ENCODE measurements around the gene COG5.

COG5 gene

DNA sequence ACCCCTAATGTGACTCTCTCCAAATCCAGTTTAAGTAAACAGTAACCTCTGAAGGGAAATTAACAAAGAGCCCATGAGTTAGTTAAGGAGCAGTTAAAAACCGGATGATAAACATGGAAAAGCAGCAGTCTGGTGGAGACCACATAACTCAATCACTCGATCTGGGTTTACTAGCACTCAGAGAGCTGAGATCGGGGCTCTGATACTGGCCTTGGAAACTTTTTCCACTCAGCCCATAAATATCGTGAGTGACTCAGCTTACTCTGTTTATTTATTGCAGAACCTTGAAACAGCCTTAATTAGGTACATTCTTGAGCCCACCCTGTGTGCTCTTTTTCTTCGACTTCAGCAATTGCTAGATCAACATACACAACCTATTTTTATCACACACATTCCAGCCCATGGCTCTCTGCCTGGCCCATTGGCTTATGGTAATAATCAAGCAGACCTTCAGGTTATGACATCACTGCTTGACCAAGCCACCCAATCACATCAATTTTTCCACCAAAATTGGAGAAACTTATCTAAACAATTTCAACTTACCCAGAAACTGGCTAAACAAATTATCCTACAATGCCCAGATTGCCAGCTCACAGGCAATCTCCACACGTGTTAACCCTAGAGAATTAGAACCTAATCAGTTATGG is 176.0 kb downstream of the COG5 start:
- DNase-seq = no peak

DNA sequence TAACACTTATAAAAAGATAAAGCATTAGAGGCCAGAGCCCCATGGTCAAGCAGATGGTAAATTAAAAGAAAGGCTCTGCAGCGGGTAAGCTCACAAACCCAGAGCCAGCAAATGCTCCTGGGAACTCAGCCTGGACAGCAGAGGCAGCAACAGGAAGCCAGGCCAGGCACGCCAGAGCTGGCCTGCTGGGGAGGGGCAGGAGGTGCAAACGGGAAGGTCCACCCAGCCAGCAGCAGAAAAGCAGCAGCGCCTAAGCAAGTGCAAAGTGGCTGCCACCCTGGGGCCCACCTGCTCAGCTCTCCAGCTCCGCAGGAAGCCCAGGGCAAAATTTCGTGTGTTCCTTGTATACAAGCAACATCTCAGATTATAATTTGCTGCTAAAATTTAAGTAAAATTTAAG is 176.6 kb downstream of the COG5 start:
- DNase-seq = no peak

DNA sequence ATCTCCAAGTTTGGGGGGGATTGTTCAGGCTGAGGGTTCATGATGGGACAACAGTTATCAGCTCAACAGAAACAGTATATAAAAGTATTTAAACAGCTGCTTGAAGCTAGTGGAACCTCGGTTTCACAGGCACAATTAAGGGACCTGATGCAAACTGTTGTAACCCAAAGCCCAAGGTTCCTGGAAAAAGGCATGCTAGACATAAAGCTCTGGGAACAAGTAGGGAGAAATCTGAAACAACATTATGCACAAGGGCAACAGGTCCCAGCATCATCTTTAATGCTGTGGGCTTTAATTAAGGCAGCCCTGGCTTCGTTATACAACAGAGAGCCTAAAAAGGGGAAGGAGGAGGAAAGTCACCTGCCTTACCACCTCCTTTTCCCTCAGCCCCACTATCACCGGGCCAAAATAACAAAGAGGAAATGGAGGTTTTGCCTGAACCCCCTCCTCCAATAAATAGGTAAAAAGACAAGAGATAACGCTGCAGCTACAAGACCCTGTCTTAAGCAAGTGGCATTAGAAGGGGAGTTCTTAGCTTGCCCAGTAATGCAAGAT is 177.1 kb downstream of the COG5 start:
- no peak for DNase-seq

DNA sequence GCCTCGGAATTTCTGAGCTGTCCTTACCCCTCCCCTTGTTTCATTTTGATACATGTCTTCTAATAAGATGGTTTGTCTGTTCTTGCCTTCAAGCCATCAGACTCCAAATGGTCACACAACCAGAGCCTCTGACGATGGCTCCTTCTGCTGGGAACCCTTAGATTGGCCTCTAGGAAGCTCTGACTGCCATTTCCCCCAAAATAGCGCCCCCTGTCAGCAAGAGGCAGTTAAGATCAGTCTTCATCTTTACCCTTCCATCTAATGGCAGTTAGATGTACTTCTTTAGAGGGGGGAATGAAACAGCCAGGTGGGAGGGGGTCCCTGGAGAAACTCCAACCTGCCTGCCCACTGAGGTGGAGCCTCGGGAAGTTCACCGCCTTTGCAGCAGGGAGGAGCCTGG is 179.7 kb downstream of the COG5 start:
- DNase-seq = no peak

DNA sequence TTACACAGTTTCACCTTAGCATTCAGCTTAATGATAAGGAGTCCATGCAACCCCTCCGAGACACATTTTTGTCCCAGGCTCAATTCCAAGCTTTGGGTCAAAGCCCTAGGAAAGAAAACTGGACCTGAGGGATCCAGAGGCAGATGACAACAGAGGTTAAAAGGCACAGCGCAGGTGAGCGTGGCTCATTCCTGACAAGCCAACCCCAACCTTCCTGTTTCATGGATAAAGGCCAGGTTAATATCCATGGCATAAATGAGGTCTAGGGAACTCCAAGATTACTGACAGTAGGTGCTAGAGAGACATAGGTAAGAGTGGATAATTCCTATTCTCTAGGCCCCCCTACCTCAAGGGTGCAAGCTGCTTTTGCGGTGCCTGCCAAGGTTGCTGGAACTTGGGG is 180.5 kb downstream of the COG5 start:
- no peak for DNase-seq

DNA sequence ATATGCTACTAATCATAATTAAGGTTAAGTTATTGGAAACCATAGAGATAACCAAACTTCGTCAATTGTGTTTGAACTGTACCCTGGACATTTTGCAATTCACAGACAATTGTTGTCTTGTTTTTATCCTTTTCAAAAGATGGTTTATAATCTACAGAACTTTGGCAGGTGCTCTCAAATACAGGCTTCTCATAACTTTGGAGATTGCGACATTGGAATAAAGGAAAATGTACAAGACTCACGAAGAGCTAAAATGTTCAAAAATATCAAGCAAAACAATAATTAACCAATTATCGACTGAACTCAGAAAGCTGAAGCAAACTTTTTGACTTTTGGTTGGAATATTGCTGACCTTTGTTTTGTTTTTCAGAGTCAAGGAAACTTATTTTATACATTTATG is 182.3 kb downstream of the COG5 start:
- DNase-seq = no peak

DNA sequence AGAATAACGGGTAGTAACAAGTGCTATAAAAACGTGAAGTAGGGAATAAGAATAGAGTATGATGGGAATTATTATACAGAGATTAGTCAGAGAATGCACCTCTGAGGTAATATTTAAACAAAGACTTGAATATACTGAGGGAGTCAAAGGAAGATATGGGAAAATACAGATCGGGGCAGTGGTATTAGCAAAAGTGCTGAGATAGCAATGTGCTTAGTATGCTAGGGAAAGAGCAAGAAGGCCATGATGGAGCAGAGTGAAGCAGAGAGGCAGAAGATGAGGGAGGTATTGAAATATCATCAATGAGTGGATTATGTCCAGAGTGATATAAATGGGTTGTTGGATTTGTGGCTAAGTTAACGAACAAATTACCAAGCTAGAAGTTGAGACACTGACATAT is 190.4 kb downstream of the COG5 start:
- DNase-seq = no peak

DNA sequence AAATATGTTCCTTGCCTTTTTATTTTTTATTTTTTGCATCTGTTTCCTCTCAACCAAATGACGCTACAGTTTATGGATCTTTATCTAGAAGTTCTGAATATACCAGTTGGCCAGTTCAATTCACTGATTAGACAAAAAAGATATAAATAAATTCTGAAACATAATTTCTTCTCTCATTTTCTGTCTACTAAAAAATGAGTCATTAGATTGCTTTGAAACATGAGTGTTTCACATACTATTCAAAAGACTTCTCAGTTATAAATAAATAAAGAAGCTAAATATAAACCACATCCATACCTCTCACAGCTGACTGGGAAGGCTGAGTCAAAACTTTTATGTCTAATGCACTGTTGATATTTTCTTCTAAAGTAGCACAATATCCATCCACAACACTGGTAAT is 191.4 kb downstream of the COG5 start:
- DNase-seq = no peak

DNA sequence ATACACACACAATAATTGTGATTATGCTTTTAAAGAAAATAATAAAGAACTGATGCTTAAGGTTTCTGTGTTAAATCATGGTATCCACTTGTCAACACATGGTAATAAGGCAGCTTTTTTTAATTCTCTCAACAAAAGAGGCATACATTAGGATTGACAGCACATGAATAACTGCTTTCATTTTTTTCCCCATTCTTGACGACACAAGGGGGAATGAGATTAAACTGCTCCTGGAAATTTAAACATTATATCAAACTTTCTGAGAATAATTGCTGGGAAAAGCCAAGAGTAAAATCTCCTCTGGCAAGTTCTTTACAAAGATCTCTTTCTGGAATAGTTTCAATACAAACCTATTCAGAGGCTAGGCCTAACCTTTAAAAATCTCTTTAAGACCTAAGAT is 192.9 kb downstream of the COG5 start:
- no peak for DNase-seq

DNA sequence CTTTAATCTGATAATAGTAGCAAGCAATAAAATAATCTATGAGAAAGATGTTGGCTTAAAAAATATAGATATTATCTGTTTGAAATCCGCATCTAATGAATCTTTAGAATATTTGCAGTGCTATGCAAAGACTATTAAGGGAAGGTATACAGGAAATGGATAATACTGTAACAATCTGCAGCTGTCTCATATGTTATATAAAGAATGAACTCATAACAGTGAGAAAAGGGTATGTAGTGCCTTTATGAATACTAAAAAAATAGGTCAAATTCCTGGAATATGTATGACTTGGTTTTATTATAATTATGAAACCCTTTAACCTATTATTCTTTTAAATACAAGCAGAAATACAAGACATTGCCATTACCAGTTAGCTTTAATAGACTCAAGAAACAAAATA is 198.9 kb downstream of the COG5 start:
- no peak for DNase-seq

DNA sequence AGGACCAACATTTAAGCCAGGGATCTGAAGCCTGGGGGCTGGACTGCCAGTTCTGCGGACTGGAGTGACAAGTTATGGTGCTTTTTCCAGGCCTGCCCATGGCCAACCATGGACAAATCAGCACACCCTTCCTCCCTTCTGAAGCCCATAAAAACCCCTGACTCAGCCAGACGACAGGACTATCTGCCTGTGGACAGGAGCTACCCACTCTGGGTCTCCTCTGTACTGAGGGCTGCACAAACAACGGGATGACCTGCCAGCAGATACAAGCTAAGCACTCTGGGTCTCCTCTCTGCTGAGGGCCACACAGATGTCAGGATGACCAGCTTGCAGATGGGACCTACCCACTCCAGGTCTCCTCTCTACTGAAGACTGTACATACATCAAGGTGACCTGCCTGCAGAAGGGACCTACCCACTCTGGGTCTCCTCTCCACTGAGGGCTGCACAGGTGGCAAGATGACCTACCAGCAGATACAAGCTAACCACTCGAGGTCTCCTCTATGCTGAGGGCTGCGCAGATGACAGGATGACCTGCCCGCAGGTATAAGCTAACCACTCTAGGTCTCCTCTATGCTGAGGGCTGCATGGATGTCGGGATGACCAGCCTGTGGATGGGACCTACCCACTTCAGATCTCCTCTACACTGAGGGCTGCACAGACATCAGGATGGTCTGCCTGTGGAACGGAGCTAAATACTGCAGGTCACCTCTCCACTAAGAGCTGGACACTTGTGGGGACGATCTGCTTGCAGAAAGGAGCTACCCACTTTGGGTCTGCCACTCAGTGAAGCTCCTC is 204.0 kb downstream of the COG5 start:
- no peak for DNase-seq

DNA sequence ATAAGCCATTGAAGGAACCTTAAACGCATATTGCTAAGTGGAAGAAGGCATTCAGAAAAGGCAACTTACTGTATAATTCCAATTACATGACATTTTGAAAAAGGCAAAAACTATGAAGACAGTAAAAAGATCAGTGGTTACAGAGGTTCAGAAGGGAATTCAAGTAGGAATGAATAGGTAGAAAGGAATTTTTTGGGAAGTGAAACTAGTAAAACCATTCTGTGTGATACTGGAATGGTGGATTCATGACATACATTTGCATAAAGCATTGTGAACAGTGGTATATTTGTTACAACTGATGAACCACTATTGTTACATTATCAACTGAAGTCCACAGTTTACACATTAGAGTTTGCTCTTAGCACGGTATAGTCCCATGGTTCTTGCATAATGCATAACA is 208.1 kb downstream of the COG5 start:
- no peak for DNase-seq

DNA sequence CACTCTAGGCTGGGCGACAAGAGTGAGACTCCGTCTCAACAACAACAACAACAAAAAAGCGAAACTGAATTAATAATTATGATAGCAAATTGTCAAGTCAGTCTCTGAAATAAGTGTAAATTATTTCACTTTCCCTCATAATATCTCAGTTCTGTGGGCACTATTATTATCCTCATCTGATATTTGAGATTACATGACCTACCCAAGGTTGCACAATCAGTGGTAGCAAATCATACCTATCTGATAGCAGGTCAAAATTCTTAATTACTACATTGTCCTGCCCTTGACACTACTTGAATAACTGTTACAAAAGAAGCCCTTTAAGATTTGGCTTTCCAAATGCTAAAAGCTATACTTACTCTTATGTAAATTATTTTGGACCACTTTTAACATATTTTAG is 209.1 kb downstream of the COG5 start:
- DNase-seq = no peak

DNA sequence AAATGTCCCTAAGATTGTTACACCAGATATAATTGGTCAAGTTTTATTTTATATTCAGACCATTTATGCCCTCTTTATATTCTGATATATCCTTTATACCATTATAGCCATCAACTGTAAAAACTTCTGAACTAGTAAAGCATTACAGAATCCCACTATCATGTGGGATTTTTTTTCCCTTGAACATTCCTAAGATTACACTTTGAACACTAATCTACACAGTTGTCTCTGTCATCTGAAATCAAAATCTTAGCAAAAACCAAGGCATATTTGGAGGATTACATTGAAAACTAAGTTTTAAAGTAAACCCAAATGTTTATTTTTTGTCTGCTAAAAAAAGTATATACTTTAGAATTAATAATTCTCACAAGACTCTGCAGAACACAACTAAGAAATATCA is 210.0 kb downstream of the COG5 start:
- no peak for DNase-seq

DNA sequence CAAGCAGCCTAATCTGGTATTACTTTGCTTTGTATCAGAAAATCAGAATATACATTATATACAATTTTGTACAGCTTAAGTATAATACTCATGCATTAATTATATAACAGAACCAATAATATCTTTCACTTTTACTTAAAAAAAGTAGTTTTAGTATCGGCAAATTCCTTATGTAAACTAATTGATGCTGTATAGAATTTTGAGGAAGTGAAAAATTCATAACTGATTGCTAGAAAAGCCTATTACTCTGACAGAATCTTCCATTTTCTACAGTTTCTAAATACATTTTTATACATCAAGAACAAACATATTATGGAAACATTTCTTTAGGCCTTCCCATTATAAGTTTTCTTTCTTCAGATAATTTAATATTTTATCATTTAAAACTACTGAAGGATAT is 217.8 kb downstream of the COG5 start:
- no peak for DNase-seq

DNA sequence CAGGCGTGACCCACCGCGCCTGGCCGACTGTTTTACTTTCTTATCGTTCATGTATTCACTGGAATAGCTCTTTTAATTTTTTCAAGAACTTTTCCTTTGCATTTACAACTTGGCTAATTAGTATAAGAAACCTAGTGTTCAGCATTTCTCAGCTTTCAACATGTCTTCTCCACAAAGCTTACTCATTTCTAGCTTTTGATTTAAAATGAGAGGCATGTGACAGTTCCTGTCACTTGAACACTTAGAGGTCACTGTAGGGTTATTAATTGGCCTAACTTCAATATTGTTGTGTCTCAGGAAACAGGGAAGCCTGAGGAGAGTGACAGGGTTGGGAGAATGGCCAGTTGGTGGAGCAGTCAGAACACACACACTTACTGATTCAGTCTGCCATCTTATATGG is 218.9 kb downstream of the COG5 start:
- no peak for DNase-seq

DNA sequence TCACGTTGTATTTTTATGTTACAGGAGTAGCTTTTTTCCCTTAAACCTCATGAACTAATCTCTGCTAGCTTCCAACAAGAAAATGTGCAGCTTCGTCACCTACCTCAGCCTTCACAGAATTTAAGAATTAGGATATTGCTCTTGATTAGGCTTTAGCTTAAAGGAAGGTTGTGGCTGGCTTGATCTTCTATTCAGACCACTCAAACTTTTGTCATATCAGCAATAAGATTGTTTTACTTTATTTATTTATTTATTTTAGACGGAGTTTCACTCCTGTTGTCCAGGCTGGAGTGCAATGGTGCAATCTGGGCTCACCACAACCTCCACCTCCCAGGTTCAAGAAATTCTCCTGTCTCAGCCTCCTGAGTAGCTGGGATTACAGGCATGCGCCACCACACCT is 219.4 kb downstream of the COG5 start:
- DNase-seq = no peak

DNA sequence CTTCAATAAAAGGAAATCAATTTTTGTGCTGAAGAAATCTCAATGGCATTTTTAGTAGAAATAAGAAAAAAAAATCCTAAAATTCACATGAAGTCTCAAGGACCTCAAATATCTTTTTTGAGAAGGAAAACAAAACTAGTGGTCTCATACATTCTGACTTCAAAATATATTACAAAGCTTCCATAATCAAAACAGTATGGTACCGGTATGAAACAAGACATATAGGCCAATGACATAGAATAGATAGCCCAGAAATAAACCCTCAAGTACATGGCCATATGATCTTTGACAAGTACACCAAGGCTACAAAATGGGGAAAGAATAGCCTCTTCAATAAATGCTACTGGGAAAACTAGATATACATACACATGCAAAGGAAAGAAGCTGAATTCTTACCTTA is 225.6 kb downstream of the COG5 start:
- no peak for DNase-seq

DNA sequence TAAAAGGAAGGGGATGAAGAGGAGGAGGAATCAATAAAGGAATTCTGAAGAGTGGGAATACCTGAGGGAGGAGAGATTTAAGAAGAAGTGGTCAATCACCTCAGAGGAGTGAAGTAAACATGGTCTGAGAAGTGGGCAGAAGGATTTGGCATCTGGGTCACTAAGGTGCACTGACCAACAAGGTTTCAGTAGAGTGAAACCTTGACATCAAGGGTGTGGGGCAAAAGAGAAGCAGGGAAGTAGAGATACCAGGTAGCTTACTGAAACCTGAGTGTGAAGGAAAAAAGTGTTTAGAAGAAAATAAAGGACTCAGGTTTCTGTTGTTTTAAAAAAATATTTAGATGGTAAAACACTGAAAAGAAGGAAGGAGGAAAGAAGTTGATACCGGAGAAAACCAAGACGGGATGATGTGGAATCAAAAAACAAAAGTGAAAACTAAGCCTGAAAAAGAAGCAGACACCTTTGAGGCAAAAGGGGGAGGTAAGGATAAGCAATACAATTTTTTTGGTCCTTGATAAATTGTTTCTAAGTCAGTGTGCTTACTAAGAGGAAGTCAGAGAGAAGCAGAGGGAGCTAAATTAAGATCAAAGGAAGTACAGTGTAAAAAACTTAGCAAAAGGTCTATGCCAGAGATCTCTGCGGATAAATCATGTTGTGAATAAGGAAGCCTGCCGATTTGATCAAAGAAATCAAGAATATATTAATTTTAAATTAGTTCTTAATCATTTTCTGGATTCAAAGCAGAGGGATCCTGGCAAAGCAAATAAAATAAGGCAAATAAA is 231.0 kb downstream of the COG5 start:
- DNase-seq = no peak

DNA sequence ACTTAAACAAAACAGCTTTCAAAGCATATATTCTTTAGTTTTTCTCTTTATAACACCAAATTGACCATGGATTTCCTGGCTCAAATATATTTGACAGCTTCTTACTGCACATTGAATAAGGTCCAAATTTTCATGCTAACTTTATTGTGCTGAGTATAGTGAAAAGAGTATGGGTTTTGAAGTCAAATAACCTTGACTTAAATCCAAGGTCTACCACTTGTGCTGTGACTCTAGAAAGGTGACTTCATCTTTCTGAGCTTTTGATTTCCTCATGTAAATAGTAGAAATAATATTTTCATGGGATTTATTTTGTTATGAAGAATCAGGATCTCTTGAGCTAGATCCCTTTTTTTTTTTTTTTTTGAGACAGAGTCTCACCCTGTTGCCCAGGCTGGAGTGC is 233.2 kb downstream of the COG5 start:
- DNase-seq = no peak

DNA sequence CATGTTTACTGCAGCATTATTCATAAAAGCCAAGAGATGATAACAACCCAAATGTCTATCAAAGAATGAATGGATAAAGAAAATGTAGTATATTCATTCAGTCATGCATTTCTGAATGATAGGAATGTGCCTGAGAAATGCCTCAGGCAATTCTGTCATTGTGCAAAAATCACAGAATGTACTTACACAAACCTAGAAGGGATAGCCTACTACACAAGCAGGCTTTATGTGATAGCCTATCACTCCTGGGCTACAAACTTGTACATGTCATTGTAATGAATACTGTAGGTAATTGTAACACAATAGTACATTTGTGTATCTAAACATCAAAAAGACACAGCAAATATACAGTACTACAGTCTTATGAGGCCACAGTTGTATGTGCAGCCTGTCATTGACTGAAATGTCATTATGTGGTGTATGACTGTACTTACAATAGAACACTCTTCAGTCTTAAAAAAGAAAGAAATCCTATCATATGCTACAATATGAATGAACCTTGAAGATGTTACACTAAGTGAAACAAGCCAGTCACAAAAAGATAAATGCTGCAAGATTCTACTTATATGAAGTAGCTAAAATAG is 235.6 kb downstream of the COG5 start:
- DNase-seq = no peak

DNA sequence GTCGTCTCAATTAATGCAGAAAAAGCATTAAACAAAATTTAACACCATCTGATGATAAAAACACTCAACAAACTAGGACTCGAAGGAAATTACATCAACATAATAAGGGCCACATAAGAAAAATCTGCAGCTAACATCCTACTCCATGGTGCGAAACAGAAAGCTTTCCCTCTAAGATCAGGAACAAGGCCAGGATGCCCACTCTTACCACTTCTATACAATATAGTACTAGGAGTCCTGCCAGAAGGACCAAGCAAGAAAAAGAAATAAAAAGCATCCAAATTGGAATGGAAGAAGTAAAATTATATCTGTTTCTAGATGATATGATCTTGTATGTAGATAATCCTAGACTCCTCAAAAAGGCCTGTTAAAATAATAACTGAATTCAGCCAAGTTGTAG is 237.7 kb downstream of the COG5 start:
- no peak for DNase-seq

DNA sequence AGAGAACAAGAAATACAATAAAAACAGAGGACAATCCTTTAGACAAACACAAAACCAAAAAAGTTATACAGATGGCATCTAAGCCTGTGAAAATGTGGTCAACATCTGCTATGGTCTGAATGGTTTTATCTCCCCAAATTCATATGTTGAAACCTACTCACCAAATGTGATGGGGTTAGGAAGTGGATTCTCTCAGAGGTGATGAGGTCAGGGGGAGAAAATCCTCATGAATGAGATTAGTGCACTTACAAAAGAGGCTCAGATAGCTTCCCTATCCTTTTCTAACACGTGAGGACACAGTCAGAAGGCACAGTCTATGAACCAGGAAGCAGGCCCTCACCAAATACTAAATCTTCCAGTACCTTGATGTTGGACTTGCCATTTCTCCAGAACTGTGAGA is 241.7 kb downstream of the COG5 start:
- no peak for DNase-seq

DNA sequence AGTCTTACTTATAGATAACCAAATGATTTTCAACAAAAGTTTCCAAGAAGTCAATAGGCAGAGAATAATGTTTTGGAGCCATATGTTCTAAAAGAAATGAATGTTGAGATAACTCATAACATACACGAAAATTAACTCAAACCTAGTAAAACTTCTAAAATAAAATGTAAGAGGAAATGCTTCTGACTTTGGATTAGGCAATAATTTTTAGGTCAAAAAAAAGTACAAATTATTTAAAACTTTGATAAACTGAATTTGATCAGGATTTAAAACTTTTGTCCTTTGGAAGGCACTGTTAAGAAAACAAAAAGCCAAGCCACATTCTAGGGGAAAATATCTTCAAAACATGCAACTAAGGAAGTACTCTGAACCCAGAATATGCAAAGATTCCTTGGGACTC is 242.1 kb downstream of the COG5 start:
- no peak for DNase-seq
